MM.1S (cell line): ENCODE results near the gene NUDT8.

Source experiments
- CTCF ChIP-seq: fragments of 300-600 bp; sonication (generic); IDR thresholded peaks from 2 replicates; pipeline ENCODE4 v1.5.1; 2016; ENCODE audit warnings: antibody characterized with exemption, low read length, mixed read lengths
- EZH2 ChIP-seq: fragments of 300-600 bp; sonication (generic); optimal IDR thresholded peaks from 2 replicates; pipeline ENCODE3; 2017; ENCODE audit warnings: low read depth, mild to moderate bottlenecking, antibody characterized with exemption, low read length, mixed read lengths
- EZH2phosphoT487 ChIP-seq: fragments of 300-600 bp; sonication (generic); IDR thresholded peaks from 2 replicates; pipeline ENCODE4 v1.6.1; 2018; ENCODE audit warnings: antibody characterized with exemption, low read length

GRCh38 chr11:67651976-67652781, 22.4 kb upstream of the NUDT8 start:
- TF ChIP-seq CTCF = no peak
- TF ChIP-seq EZH2 = no peak
- no peak for TF ChIP-seq EZH2phosphoT487
